Endothelial cell of umbilical vein (primary cell): ENCODE data around the gene MYLK. TPM values are rescaled to one million over a fixed set of nuclear protein-coding genes. Genes with fewer than 3 reads are reported as not detected.
"Not testable (repeated sequence)": the region's sequence is repeated elsewhere in the genome, so short reads cannot be mapped to it uniquely, and the experiment has no call there.

Experiments used
- BruUV-seq: library from RNA; stranded (reverse); fragments of 400-500 nt; replicated peaks from 2 replicates; lab custom pipeline; 2021; lab: Mats Ljungman, UMichigan
- CTCF ChIA-PET: fragments of 300-600, 350-600 bp; sonication (Branson Sonifier 250); formaldehyde crosslinking; loops from one replicate; lab custom pipeline; 2021; ENCODE audit warnings: antibody characterized with exemption, inconsistent platforms; lab: Charles Lee
- POLR2A ChIA-PET: fragments of 300-600, 350-600 bp; sonication (Branson Sonifier 250); formaldehyde crosslinking; loops from one replicate; lab custom pipeline; 2021; ENCODE audit warnings: antibody characterized with exemption, inconsistent platforms; lab: Charles Lee
- DNase-seq: peaks from one replicate; pipeline ENCODE4 v3.0.0-alpha.2; 2011; ENCODE audit warnings: low read depth, low spot score
- FAIRE-seq: peaks from 2 replicates; lab custom pipeline; 2011; peaks lifted over from hg19 to GRCh38; lab: Jason Lieb, UNC
- H2AFZ ChIP-seq: 2 replicates; pipeline ENCODE4 v1.6.0; 2012; ENCODE audit warnings: low read depth, low read length, control low read depth, inconsistent platforms
- H3K27ac ChIP-seq: 2 replicates; pipeline ENCODE4 v1.5.1; 2011; ENCODE audit warnings: low read depth, mild to moderate bottlenecking, control low read depth, low read length, moderate library complexity; ENCODE audit not compliant: insufficient read depth
- H3K27me3 ChIP-seq, 2 experiments: 2 replicates each; pipeline versions ENCODE4 v1.6.0 to v1.6.1; 2011; ENCODE audit warnings: low read length in 2 of 2, mixed read lengths in 1 of 2; ENCODE audit not compliant: control insufficient read depth in 2 of 2, insufficient read depth in 2 of 2
- H3K36me3 ChIP-seq, 2 experiments: 2 replicates in 1 of 2; 3 replicates in 1 of 2; pipeline ENCODE4 v1.5.1; 2011; ENCODE audit warnings: low read length in 2 of 2, mild to moderate bottlenecking in 1 of 2, moderate library complexity in 1 of 2; ENCODE audit not compliant: control insufficient read depth in 2 of 2, insufficient read depth in 2 of 2; ENCODE audit errors: extremely low read depth in 1 of 2
- H3K4me1 ChIP-seq: 3 replicates; pipeline ENCODE4 v1.5.1; 2011; ENCODE audit warnings: mild to moderate bottlenecking, low read length; ENCODE audit not compliant: control insufficient read depth, insufficient read depth; ENCODE audit errors: extremely low read depth
- H3K4me2 ChIP-seq: 2 replicates; pipeline ENCODE4 v1.6.1; 2011; ENCODE audit warnings: low read length, control low read depth, mixed read lengths; ENCODE audit not compliant: insufficient read depth
- H3K4me3 ChIP-seq, 3 experiments: fragments of 200-600 bp in 1 of 3; sonication (generic), shearing (Covaris generic) in 1 of 3; replicated peaks in 1 of 3; 2 replicates each; pipeline ENCODE4 v1.5.1; 2011 to 2016; ENCODE audit warnings: control low read depth in 3 of 3, low read length in 3 of 3, mild to moderate bottlenecking in 2 of 3, inconsistent platforms in 1 of 3, low read depth in 1 of 3, moderate library complexity in 1 of 3; ENCODE audit not compliant: insufficient read depth in 1 of 3
- H3K79me2 ChIP-seq: 2 replicates; pipeline ENCODE4 v1.6.0; 2012; ENCODE audit warnings: low read length, inconsistent platforms; ENCODE audit not compliant: control insufficient read depth, insufficient read depth
- H3K9ac ChIP-seq: replicated peaks from 2 replicates; pipeline ENCODE3; 2011; ENCODE audit warnings: low read length, control low read depth; ENCODE audit not compliant: insufficient read depth; ENCODE audit errors: extremely low read depth
- H3K9me1 ChIP-seq: replicated peaks from 3 replicates; pipeline ENCODE4 v1.6.0; 2011; ENCODE audit warnings: mild to moderate bottlenecking, low read length; ENCODE audit not compliant: control insufficient read depth, insufficient read depth; ENCODE audit errors: extremely low read depth
- H3K9me3 ChIP-seq: replicated peaks from 2 replicates; pipeline ENCODE4 v1.5.1; 2012; ENCODE audit warnings: low read length, inconsistent platforms; ENCODE audit not compliant: control insufficient read depth, insufficient read depth
- H4K20me1 ChIP-seq: replicated peaks from 2 replicates; pipeline ENCODE3; 2011; ENCODE audit warnings: mild to moderate bottlenecking, low read length; ENCODE audit not compliant: control insufficient read depth, insufficient read depth; ENCODE audit errors: extremely low read depth
- JUN ChIP-seq: IDR thresholded peaks from 2 replicates; pipeline ENCODE4 v1.6.1; 2011; ENCODE audit warnings: borderline replicate concordance, low read depth; ENCODE audit not compliant: insufficient read length, insufficient read depth
- POLR2A ChIP-seq: IDR thresholded peaks from 2 replicates; pipeline ENCODE4 v1.6.1; 2012; ENCODE audit warnings: low read depth, mild to moderate bottlenecking, control low read depth, low read length
- dilution Hi-C: fragments of 300-500 bp; cut with MboI; formaldehyde crosslinking; loops from one replicate; pipeline ENCODE4 v1.15.0; 2019; ENCODE audit warnings: low sequenced_read_pairs; ENCODE audit not compliant: extremely low pct_ligation_motif_present
- intact Hi-C: fragments of 100-400 bp; cut with micrococcal nuclease; formaldehyde crosslinking; loops from one replicate; pipeline ENCODE4 v1.10.0; 2022
- polyA plus RNA-seq, 4 experiments: library from polyadenylated mRNA; depleted of rRNA in 3 of 4; stranded (reverse) in 3 of 4; unstranded in 1 of 4; fragments of >200 nt; gene quantifications; 2 replicates each; pipeline versions ENCODE4 v1.2.1 to v1.2.3, GENCODE V29; 2011 to 2012; ENCODE audit warnings: missing spikeins in 1 of 4
- total RNA-seq: library from RNA; stranded (reverse); gene quantifications from 2 replicates; pipeline ENCODE4 v1.2.3, GENCODE V29; 2021
- TF ChIP-seq, protein P1 (sequence below), 2 donors: IDR thresholded peaks; 1 replicate in 1 of 2; 2 replicates in 1 of 2; pipeline ENCODE4 v1.5.1; 2011; ENCODE audit warnings: low read length in 2 of 2, mild to moderate bottlenecking in 2 of 2, moderate library complexity in 2 of 2, control low read depth in 1 of 2, inconsistent platforms in 1 of 2, low read depth in 1 of 2; ENCODE audit not compliant: insufficient read depth in 1 of 2; ENCODE audit errors: extremely low read depth in 1 of 2

The MYLK gene
- total and polyA plus RNA-seq, 2 donors (not counting 3 experiments of a cell fraction or from before 2014, with no cell fraction given), result 10.0 to 22.2 TPM

DNA sequence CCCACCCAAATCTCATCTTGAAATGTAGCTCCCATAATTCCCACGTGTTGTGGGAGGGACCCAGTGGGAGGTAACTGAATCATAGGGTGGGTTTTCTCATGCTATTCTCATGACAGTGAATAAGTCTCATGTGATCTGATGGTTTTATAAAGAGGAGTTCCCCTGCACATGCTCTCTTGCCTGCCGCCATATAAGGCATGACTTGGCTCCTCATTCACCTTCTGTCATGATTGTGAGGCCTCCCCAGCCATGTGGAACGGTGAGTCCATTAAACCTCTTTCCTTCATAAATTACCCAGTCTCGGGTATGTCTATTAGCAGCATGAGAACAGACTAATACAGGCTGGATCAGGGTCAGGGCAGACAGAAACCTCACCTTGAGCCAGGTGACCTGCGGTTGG is 145.6 kb downstream of the MYLK start:
- H3K9me1 ChIP-seq, BruUV-seq, H3K4me1 ChIP-seq, H3K79me2 ChIP-seq, POLR2A ChIA-PET, FAIRE-seq, DNase-seq, H3K27ac ChIP-seq, dilution Hi-C loops, H2AFZ ChIP-seq, H3K36me3 ChIP-seq, H4K20me1 ChIP-seq, H3K4me3 ChIP-seq, intact Hi-C loops, H3K9ac ChIP-seq, H3K9me3 ChIP-seq, H3K4me2 ChIP-seq, H3K27me3 ChIP-seq: not testable (repeated sequence)
- CTCF ChIA-PET, result interaction anchor here (0.6 to 4.7 kb wide), 2 partner anchors 14 to 15 kb away, joined by 4 to 24 read pairs; no protein-coding TSS in a partner anchor

DNA sequence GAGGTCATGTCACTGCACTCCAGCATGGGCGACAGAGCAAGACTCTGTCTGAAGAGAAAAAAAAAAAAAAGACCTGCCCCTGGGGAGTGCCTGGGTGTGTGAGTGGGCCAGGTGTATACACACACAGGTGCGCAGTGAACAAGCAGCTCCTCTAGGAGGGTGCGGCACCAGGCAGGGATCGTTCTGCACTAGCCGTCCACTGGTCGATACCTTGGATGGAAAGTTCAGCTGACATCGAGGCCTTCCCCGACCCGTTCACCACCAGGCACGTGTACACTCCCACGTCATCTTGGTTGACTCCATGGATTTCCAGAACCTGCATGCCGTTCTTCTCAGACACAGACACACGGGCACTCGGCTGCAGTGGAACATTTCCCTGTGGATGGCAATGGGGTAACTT is 147.0 kb downstream of the MYLK start:
- H3K27me3 ChIP-seq, result peaks cover 0 to 2% of the 10 kb centered on the region in 2 experiments
- no peaks in the 10 kb centered on the region for H4K20me1 ChIP-seq
- no peak for FAIRE-seq
- intact Hi-C loops (no loop called here), dilution Hi-C loops (no loop called here)
- CTCF ChIA-PET, result no interaction called here
- no peaks in the 10 kb centered on the region for H3K36me3 ChIP-seq
- H3K27ac ChIP-seq, result no peak overlapping the region
- no peak for DNase-seq
- TF ChIP-seq JUN, result no peak
- TF ChIP-seq, protein P1, sequence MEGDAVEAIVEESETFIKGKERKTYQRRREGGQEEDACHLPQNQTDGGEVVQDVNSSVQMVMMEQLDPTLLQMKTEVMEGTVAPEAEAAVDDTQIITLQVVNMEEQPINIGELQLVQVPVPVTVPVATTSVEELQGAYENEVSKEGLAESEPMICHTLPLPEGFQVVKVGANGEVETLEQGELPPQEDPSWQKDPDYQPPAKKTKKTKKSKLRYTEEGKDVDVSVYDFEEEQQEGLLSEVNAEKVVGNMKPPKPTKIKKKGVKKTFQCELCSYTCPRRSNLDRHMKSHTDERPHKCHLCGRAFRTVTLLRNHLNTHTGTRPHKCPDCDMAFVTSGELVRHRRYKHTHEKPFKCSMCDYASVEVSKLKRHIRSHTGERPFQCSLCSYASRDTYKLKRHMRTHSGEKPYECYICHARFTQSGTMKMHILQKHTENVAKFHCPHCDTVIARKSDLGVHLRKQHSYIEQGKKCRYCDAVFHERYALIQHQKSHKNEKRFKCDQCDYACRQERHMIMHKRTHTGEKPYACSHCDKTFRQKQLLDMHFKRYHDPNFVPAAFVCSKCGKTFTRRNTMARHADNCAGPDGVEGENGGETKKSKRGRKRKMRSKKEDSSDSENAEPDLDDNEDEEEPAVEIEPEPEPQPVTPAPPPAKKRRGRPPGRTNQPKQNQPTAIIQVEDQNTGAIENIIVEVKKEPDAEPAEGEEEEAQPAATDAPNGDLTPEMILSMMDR (IDR thresholded peaks at IDR 0.05; ENCODE audit: extremely low read depth in 1 of 2, insufficient read depth in 1 of 2, low read depth in 1 of 2, low read length in 2 of 2), result no peak
- no peak for TF ChIP-seq POLR2A
- no peaks in the 10 kb centered on the region for H3K4me1 ChIP-seq
- no peak overlapping the region for H3K4me3 ChIP-seq
- H2AFZ ChIP-seq, result no peak overlapping the region
- H3K9ac ChIP-seq, result no peak overlapping the region
- no peaks in the 10 kb centered on the region for H3K79me2 ChIP-seq
- BruUV-seq, result no TSS peak
- POLR2A ChIA-PET, result no interaction called here
- no peaks in the 10 kb centered on the region for H3K9me1 ChIP-seq
- no peaks in the 10 kb centered on the region for H3K9me3 ChIP-seq
- no peak overlapping the region for H3K4me2 ChIP-seq
